Measurements from ENCODE around the gene CHRNB2. TPM values are rescaled to one million over a fixed set of nuclear protein-coding genes. Genes with fewer than 3 reads are reported as not detected.

Gene CHRNB2
- total and polyA plus RNA-seq, 2 of the 4 experiments (the other 2 are of a cell fraction): under 0.01 to 0.03 TPM

GRCh38 chr1:154623358-154623757, 55.8 kb downstream of the CHRNB2 start:
- no peak overlapping the region for H3K56ac ChIP-seq (ENCODE audit: extremely low read depth, insufficient read depth, low read length)
- POLR2A ChIA-PET (ENCODE audit: unreplicated experiment): no interaction called here

More at GRCh38 chr1:154623358-154623757, 55.8 kb downstream of the CHRNB2 start:
- H3K9ac ChIP-seq (ENCODE audit: low read depth, low read length): no peak overlapping the region
- H4K91ac ChIP-seq (ENCODE audit: insufficient read depth, low read depth, low read length): no peak overlapping the region
- no peak overlapping the region for H2BK20ac ChIP-seq (ENCODE audit: low read depth, low read length)
- 100% methylated on average over 1 of the region's 3 CpGs; no CpG with 5 or more reads in 1 of the 2 experiments for WGBS, 2 experiments (ENCODE audit: extremely low coverage in 2 of 2, insufficient read length in 1 of 2)
- H3K9me1 ChIP-seq (ENCODE audit: insufficient read depth, low read length): peaks cover 13% of the 10 kb centered on the region
- H4K5ac ChIP-seq (ENCODE audit: low read depth, low read length): no peak overlapping the region
- H3K4me3 ChIP-seq (ENCODE audit: insufficient read depth, low read depth, low read length): no peak overlapping the region
- DNase-seq (no peak), ATAC-seq (ENCODE audit: low read depth) (no peak)
- no peak overlapping the region for H2BK120ac ChIP-seq (ENCODE audit: low read depth, low read length)
- H3K4me2 ChIP-seq (ENCODE audit: low read depth, low read length): no peak overlapping the region
- 0 out of 2 replicates have a peak overlapping the region, but pooled peaks have one; percentile 20 for H3K4ac ChIP-seq (ENCODE audit: low read depth, low read length)
- dilution Hi-C loops (cut with HindIII; ENCODE audit: low sequenced_read_pairs, unreplicated experiment): no loop called here
- no peaks in the 10 kb centered on the region for H3K27me3 ChIP-seq (ENCODE audit: control insufficient read depth, insufficient read depth, low read length)
- no peak overlapping the region for H2AK9ac ChIP-seq (replicated peaks; ENCODE audit: low read depth, low read length, poor library complexity)
- in situ Hi-C loops (cut with MboI; ENCODE audit: low sequenced_read_pairs): no loop called here
- H3K9me3 ChIP-seq (ENCODE audit: control insufficient read depth, insufficient read depth, low read length): no peaks in the 10 kb centered on the region
- no TSS peak for BruUV-seq (replicated peaks)
- peak overlapping the region; percentile 42; the same call in 1 of the 2 replicates for H3K14ac ChIP-seq (replicated peaks; ENCODE audit: low read depth, low read length)
- H3K23ac ChIP-seq (ENCODE audit: low read depth, low read length): peak overlapping the region; percentile 8; the same call in 1 of the 2 replicates
- H2AFZ ChIP-seq (replicated peaks; ENCODE audit: low read length, poor library complexity): no peak overlapping the region
- H3K36me3 ChIP-seq (ENCODE audit: control insufficient read depth, insufficient read depth, low read length): peaks cover 4% of the 10 kb centered on the region
- H4K20me1 ChIP-seq (ENCODE audit: insufficient read depth, low read length): peaks cover 67% of the 10 kb centered on the region
- H2BK5ac ChIP-seq (ENCODE audit: low read depth, low read length, poor library complexity, severe bottlenecking): no peak overlapping the region
- H3K4me1 ChIP-seq (ENCODE audit: control insufficient read depth, insufficient read depth, low read length): peaks cover 9% of the 10 kb centered on the region
- no peak overlapping the region for H2BK15ac ChIP-seq (ENCODE audit: low read depth, low read length)
- peaks cover 21 to 74% of the 10 kb centered on the region in 2 experiments for H3K79me1 ChIP-seq (ENCODE audit: low read depth in 1 of 2, low read length in 2 of 2)
- no peak overlapping the region; the same call in 1 of the 2 replicates for H3K18ac ChIP-seq (ENCODE audit: low read depth, low read length)
- H3K27ac ChIP-seq (ENCODE audit: insufficient read depth, low read length): no peak overlapping the region
- intact Hi-C loops (cut with micrococcal nuclease): no loop called here
- peak overlapping the region; percentile 9; the same call in 1 of the 2 replicates for H2AK5ac ChIP-seq (ENCODE audit: low read depth, low read length)
- TF ChIP-seq, protein P1, sequence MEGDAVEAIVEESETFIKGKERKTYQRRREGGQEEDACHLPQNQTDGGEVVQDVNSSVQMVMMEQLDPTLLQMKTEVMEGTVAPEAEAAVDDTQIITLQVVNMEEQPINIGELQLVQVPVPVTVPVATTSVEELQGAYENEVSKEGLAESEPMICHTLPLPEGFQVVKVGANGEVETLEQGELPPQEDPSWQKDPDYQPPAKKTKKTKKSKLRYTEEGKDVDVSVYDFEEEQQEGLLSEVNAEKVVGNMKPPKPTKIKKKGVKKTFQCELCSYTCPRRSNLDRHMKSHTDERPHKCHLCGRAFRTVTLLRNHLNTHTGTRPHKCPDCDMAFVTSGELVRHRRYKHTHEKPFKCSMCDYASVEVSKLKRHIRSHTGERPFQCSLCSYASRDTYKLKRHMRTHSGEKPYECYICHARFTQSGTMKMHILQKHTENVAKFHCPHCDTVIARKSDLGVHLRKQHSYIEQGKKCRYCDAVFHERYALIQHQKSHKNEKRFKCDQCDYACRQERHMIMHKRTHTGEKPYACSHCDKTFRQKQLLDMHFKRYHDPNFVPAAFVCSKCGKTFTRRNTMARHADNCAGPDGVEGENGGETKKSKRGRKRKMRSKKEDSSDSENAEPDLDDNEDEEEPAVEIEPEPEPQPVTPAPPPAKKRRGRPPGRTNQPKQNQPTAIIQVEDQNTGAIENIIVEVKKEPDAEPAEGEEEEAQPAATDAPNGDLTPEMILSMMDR (conservative IDR thresholded peaks at IDR 0.05; ENCODE audit: low read depth, low read length): no peak
- no peak for TF ChIP-seq USF2 (IDR thresholded peaks at IDR 0.05; ENCODE audit: low read depth, low read length)
- no peak for TF ChIP-seq FOS (IDR thresholded peaks at IDR 0.05; ENCODE audit: low read depth, low read length)
- TF ChIP-seq MXI1 (IDR thresholded peaks at IDR 0.05; ENCODE audit: borderline replicate concordance, low read depth, low read length): no peak
- no peak for TF ChIP-seq ELK1 (IDR thresholded peaks at IDR 0.05; ENCODE audit: borderline replicate concordance, low read depth, low read length)
- no peak for TF ChIP-seq BHLHE40 (IDR thresholded peaks at IDR 0.05; ENCODE audit: low read depth, low read length)
- no peak for TF ChIP-seq SMC3 (IDR thresholded peaks at IDR 0.05; ENCODE audit: low read depth, low read length)
- TF ChIP-seq RCOR1 (IDR thresholded peaks at IDR 0.05; ENCODE audit: insufficient replicate concordance, low read length): no peak
- TF ChIP-seq NFE2L2 (IDR thresholded peaks at IDR 0.05; ENCODE audit: low read depth, low read length): no peak
- TF ChIP-seq CHD1 (IDR thresholded peaks at IDR 0.05; ENCODE audit: low read depth, low read length): no peak
- TF ChIP-seq MAFK (IDR thresholded peaks at IDR 0.05; ENCODE audit: low read depth, low read length): no peak
- no peak for TF ChIP-seq RFX5 (IDR thresholded peaks at IDR 0.05; ENCODE audit: low read depth, low read length)
- TF ChIP-seq POLR2A (IDR thresholded peaks at IDR 0.05; ENCODE audit: low read depth, low read length): no peak
- TF ChIP-seq RAD21 (IDR thresholded peaks at IDR 0.05; ENCODE audit: low read length): no peak
- TF ChIP-seq MAZ (IDR thresholded peaks at IDR 0.05; ENCODE audit: borderline replicate concordance, low read depth, low read length): no peak
- TF ChIP-seq CEBPB (IDR thresholded peaks at IDR 0.05; ENCODE audit: low read depth, low read length): no peak
- no peak overlapping the region for H4K8ac ChIP-seq (ENCODE audit: low read depth in 2 of 2, low read length in 2 of 2)
- CTCF ChIA-PET: no interaction called here
